ENCODE measurements around the gene CSF3R. TPM values are rescaled to one million over a fixed set of nuclear protein-coding genes. Genes with fewer than 3 reads are reported as not detected.

Gene CSF3R
- 1 to 10 TPM; 3.4 to 9.3 TPM for total RNA-seq

GRCh38 chr1:36482724-36483388 lies at the start of gene CSF3R:
Gene CSF3R, minus strand, starts transcription at chr1:36482913. Its CDS starts 3,417 bp downstream, at chr1:36479496.
- H3K27me3 ChIP-seq = no peaks in the 10 kb centered on the region
- peak within 1 kb of the TSS in 1 of 2 donors; percentile 11 for H3K27ac ChIP-seq
- no peak for TF ChIP-seq CTCF (IDR thresholded peaks at IDR 0.05)
- no peak for DNase-seq (ENCODE audit: low spot score)
- H3K36me3 ChIP-seq = no peaks in the 10 kb centered on the region
- no peaks in the 10 kb centered on the region for H3K9me3 ChIP-seq
- H3K4me3 ChIP-seq = peak within 1 kb of the TSS; percentile 9 to 24
- peaks cover 0 to 12% of the 10 kb centered on the region in 2 donors for H3K4me1 ChIP-seq

GRCh38 chr1:36531833-36532232 lies 49.1 kb upstream of the CSF3R start:
- Histone ChIP-seq H3K27me3 (no peaks in the 10 kb centered on the region), H3K4me3 (no peak overlapping the region), H3K9me3 (peaks cover 0 to 9% of the 10 kb centered on the region in 2 donors), H3K27ac (no peak overlapping the region), H3K36me3 (no peaks in the 10 kb centered on the region), H3K4me1 (no peaks in the 10 kb centered on the region)
- no peak for TF ChIP-seq CTCF (IDR thresholded peaks at IDR 0.05)
- no peak for DNase-seq (ENCODE audit: low spot score)

DNA sequence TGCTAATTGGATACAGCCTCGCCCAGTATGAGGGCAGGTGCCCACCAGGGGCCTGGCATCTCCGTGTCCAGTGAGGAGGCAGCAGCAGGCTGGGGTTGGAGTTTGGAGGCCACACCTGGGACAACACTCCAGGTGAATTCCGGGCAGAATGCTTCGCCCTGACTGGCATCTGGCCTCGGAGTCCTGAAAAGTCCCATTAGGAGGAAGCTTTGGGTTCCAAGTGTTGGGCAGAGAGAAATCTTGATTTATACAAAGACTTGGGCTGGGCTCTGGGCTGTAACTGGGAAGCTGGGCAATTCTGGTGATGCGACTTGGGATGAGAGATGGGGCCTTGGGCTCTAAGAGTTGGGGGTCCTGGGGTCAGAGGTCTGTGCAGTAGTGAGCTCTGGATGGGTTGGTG lies 48.1 kb upstream of the CSF3R start:
- TF ChIP-seq CTCF (IDR thresholded peaks at IDR 0.05) = no peak
- no peak for DNase-seq (ENCODE audit: low spot score)

DNA sequence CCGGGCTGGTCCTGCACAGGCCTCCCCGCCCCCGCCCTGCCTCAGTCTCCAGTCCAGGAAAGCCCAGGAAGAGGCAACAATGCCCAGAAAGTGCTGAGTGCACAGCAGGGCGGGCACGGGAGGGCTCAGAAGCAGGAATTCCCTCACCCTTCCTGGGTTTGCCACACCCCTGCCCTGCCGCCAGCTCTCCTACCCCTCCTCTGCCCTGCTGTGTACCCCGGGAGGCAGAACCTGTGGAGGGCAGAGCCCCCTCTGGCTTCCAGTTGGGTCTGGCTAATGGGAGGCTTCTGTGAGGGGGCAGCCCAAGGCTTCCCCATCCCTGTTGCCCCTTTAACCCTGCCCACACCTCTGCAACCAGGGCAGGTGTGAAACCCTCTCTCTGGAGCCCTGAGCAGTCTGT lies 47.5 kb upstream of the CSF3R start:
- Histone ChIP-seq H3K4me3 (no peak overlapping the region), H3K36me3 (no peaks in the 10 kb centered on the region), H3K4me1 (no peaks in the 10 kb centered on the region), H3K27me3 (no peaks in the 10 kb centered on the region), H3K9me3 (peaks cover 0 to 9% of the 10 kb centered on the region in 2 donors), H3K27ac (no peak overlapping the region)
- no peak for DNase-seq (ENCODE audit: low spot score)
- TF ChIP-seq CTCF (IDR thresholded peaks at IDR 0.05) = no peak

More for the DNA sequence above, 48.1 kb upstream of the CSF3R start:
- H3K27ac ChIP-seq = no peak overlapping the region
- no peaks in the 10 kb centered on the region for H3K4me1 ChIP-seq
- no peaks in the 10 kb centered on the region for H3K27me3 ChIP-seq
- no peak overlapping the region for H3K4me3 ChIP-seq
- peaks cover 0 to 9% of the 10 kb centered on the region in 2 donors for H3K9me3 ChIP-seq
- no peaks in the 10 kb centered on the region for H3K36me3 ChIP-seq

GRCh38 chr1:36529769-36530260 lies 47.1 kb upstream of the CSF3R start:
- TF ChIP-seq CTCF (IDR thresholded peaks at IDR 0.05) = no peak
- Histone ChIP-seq H3K27me3 (no peaks in the 10 kb centered on the region), H3K4me1 (no peaks in the 10 kb centered on the region), H3K9me3 (peaks cover 0 to 9% of the 10 kb centered on the region in 2 donors), H3K36me3 (no peaks in the 10 kb centered on the region), H3K4me3 (no peak overlapping the region), H3K27ac (no peak overlapping the region)
- no peak for DNase-seq (ENCODE audit: low spot score)

Measured in right atrium auricular region (tissue), 2 donors.